HG02943 (cell line): ENCODE results near the gene NEGR1.
A peak's percentile ranks its signal among the peaks of the same experiment; 100 is the strongest.

Source experiments
- ATAC-seq: cut with Tn5 transposase; IDR thresholded peaks from one replicate; pipeline ENCODE4 v1.9.1; 2021; ENCODE audit warnings: mild to moderate bottlenecking, low read depth, moderate library complexity; ENCODE audit not compliant: unreplicated experiment

NEGR1 gene

DNA sequence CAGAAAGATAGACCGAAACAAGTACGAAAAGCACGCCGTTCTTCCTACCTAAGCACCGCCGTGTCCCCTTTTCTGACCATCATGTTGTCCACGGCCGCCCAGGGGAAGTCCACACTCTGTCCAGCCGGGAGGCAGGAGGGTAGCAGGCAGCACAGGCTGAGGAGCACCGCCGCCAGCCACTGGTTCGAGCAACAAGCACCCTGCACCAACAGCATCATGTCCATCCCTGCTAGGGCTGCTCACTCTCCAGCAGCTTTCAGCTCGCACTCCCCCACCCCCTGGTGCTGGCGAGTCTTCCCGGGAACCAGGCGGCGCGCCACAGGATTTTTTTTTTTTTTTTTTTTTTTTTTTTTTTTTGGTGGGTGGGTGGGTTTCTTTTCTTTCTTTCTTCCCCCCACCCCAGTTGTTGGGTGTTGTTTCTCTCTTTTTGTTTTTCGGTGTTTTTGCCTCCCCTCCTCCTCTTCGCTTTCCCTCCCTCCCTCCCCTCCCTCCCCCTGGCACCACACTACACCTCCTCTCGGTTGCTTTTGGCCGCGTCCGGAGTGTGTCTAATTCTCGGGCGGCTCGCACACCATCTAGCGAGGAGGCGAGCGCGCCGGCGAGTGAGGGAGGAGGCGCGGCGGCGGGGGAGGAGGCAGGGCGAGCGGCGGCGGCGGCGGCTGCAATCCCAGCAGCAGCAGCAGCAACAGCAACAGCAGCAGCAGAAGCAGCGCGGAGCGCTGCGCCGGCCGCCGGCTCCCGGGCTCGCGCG is at the start of gene NEGR1:
Gene NEGR1, minus strand, starts transcription at position 269 of the 751 bp plus-strand sequence.
- ATAC-seq, result peak; percentile 58

- ATAC-seq, result no peak
These were observed 44.2 kb upstream of the NEGR1 start for GRCh38 chr1:72326494-72326893.

DNA sequence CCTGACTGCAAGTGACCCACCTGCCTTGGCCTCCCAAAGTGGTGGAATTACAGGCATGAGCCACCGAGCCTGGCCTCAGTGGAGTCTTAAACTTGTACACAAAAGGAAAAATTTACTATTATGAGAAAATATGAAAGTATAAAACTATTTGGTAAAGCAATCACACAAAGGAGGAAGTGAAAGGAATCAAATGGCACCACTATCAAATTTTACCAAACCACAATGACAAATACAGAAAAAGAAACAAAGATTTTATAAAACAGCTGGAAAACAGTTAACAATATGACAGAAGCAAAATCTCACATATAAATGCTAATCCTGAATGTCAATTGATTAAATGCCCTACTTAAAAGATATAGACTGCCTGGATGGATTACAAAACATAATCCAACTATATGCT is 42.1 kb upstream of the NEGR1 start:
- ATAC-seq, result no peak

GRCh38 chr1:72322910-72323309 is 40.6 kb upstream of the NEGR1 start:
- no peak for ATAC-seq

- ATAC-seq, result no peak
These were observed 14.2 kb upstream of the NEGR1 start for GRCh38 chr1:72296501-72296900.

DNA sequence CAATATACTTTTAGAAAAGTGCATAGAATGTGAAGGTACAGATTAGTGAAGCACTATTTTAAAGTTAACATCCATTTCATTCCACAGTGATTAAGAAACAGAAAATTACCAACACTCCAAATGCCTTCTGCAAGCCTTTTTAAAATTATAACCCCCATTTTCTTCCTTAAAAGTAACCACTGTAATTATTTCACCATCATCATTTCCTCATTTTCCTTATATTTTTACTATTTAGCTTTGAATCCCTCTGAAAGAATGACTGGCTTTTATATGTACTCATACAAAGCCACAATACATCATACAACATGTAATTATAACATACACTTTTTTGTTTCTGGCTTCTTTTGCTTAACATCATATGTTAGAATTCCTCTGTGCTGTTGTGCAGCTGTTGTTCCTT is 6.5 kb upstream of the NEGR1 start:
- no peak for ATAC-seq

DNA sequence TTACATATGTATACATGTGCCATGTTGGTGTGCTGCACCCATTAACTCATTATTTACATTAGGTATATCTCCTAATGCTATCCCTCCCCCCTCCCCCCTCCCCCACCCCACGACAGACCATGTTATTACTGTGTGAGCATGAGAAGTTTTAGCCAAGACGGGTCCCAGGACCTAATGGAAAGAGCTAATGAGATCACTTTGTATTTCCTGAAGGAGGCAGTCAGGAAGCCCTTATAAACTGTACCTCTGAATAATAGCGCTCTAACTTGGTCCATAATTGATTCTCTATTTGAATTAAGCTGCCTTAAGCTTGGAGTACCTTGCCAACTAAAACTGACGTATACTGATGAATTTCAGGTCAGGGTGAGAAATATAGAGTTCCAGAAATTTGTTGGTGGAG is 4.1 kb upstream of the NEGR1 start:
- ATAC-seq, result no peak

- ATAC-seq, result no peak
These were observed 2.7 kb upstream of the NEGR1 start for GRCh38 chr1:72285074-72285425.

- peak; percentile 51 for ATAC-seq
These were observed 2.2 kb upstream of the NEGR1 start for GRCh38 chr1:72284348-72285073.

GRCh38 chr1:72284084-72284347 is 1.7 kb upstream of the NEGR1 start:
- no peak for ATAC-seq

- ATAC-seq, result no peak
These were observed 1.2 kb upstream of the NEGR1 start for GRCh38 chr1:72283307-72284083.

DNA sequence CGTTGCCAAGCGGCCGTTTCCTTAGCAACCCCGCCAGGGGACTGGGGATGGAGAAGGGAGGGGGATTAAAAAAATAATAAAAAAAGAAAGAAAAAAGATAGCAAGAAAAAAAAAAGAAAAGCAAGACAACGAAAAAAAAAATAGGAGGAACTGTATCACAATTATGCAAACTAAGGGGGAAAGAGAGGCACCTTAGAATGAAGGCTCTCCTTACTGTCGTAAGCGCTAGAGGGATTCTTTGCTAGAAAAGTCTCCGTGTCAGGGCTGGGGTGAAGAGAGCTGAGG is 625 bp upstream of the NEGR1 start:
- ATAC-seq, result no peak

- ATAC-seq, result no peak
These were observed 585 bp downstream of the NEGR1 start for GRCh38 chr1:72281637-72282270.

DNA sequence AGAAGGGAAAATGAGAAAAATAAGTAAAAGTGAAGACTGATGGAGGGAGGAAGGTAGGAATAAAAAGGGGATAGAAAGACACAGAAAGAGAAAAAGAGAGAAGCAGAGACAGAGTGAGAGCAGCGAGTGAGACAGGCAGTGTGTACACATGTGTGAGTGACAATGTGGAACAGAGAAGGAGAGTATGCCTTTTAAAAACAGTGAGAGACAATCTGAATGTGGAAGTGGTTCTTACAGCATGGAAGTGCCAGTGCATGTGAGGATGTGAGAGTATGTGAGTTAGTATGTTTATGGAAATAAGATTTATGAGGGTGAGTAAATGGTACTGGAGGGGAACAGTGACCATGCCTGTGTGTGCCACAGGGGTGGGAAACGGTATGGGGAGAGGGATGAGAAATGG is 1.2 kb downstream of the NEGR1 start:
- no peak for ATAC-seq

DNA sequence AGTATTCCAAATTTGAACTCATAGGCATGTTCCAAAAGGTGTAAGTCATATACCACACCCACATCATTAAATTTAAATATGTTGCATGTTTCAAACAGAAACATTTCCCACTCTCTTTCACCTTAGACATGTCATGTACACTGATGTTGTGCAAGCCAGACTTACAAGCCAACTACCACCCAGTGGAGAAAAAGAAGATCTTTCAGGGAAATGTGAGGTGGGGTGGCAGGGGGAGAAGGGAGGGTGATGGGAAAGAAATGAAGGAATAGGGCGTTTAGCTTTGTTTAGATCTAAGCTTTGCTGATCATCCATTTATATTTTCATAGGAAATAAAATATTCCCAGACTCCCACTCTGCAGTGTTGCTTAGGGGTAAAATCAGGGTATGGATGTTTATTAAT is 1.6 kb downstream of the NEGR1 start:
- no peak for ATAC-seq

- no peak for ATAC-seq
These were observed 2.2 kb downstream of the NEGR1 start for GRCh38 chr1:72280131-72280530.

DNA sequence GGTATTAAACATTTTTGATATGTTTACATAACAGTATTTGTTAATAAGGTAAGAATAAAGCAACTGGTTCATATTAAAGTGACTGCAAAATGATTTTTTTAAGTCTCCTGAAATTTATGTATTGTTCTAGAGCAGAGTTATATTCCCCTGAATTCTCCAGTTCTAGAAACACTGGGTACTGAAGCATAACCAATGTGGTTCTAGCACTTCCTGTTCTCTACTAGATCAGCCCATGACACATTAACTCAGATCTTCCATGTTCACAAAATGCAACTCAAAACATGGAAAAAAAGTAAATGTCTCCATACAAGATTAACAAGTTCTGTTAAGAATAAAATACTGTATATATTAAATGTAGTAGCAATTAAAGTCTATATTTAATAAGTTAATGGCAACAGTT is 3.9 kb downstream of the NEGR1 start:
- ATAC-seq, result no peak

DNA sequence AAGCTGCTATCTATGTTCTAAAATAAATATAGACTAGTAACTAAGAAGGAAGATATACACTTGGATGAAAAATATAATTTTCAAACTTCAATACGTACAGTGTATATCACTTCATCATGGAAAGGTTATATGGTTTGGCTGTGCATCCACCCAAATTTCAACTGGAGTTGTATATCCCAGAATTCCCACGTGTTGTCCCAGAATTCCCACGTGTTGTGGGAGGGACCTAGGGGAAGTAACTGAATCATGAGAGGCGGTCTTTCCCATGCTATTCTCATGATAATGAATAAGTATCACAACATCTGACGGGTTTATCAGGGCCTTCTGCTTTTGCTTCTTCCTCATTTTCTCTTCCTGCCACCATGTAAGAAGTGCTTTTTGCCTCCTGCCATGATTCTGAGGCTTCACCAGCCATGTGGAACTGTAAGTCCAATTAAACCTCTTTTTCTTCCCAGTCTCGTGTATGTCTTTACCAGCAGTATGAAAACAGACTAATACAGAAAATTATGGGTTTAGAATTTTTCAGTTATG is 10.7 kb downstream of the NEGR1 start:
- no peak for ATAC-seq

- ATAC-seq, result no peak
These were observed 19.6 kb downstream of the NEGR1 start for GRCh38 chr1:72262735-72263134.

DNA sequence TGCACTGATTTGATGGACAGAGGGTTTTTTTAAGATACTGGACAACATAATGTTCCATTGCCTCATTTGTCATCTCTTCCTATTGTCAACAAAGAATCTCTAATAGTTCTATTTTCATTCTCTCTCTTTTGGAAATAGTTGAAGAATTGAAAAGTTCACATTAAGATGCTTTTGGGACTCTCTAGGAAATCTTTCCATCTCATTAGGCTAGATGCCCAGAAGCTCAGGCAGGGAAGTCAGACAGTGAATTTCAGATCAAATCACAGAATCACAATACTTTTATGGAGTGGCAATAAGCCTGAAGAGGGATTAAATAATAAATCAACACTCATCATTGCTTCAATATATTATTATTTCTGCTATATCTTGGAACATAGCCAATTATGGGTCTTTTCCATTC is 29.2 kb downstream of the NEGR1 start:
- ATAC-seq, result no peak

- no peak for ATAC-seq
These were observed 40.9 kb downstream of the NEGR1 start for GRCh38 chr1:72241397-72241796.
